Neural cell (in vitro differentiated cells): Measurements from ENCODE around the gene ITM2B.

ENCODE experiments used
- EP300 ChIP-seq: fragments of 450-650 bp; conservative IDR thresholded peaks from 2 replicates; pipeline ENCODE4 v1.6.1; 2014; ENCODE audit warnings: antibody characterized with exemption, mild to moderate bottlenecking, moderate library complexity; ENCODE audit not compliant: poor library complexity, severe bottlenecking
- RAD21 ChIP-seq: fragments of 450-650 bp; conservative IDR thresholded peaks from 2 replicates; pipeline ENCODE4 v1.6.1; 2014; ENCODE audit warnings: antibody characterized with exemption, mild to moderate bottlenecking, moderate library complexity
- REST ChIP-seq: IDR thresholded peaks from 2 replicates; pipeline ENCODE4 v1.6.1; 2012; ENCODE audit warnings: borderline replicate concordance
- SMC3 ChIP-seq: fragments of 450-650 bp; conservative IDR thresholded peaks from 2 replicates; pipeline ENCODE4 v1.6.1; 2014; ENCODE audit warnings: antibody characterized with exemption, mild to moderate bottlenecking, moderate library complexity; ENCODE audit not compliant: poor library complexity
- TAF1 ChIP-seq: IDR thresholded peaks from 2 replicates; pipeline ENCODE4 v1.6.1; 2012; ENCODE audit warnings: low read depth
- TF ChIP-seq, protein P1 (sequence below): fragments of 450-650 bp; IDR thresholded peaks from 2 replicates; pipeline ENCODE4 v1.5.1; 2014; ENCODE audit warnings: antibody characterized with exemption, mild to moderate bottlenecking, moderate library complexity; ENCODE audit not compliant: poor library complexity, severe bottlenecking

DNA sequence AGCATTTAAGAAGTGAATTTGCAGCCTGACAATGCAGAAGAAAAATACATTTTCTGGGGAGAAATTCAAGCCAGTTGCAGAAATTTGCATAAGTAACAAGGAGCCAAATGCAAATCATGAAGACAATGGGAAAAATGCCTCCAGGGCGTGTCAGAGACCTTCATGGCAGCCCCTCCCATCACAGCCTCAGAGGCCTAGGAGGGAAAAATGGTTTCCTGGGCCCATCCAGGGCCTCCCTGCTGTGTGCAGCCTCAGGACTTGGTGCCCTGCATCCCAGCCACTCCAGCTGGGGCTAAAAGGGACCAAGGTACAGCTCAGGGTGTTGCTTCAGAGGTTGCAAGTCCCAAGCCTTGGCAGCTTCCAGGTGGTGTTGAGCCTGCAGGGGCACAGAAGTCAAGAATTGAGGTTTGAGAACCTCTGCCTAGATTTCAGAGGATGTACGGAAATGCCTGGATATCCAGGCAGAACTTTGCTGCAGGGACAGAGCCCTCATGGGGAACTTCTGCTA, 16.7 kb upstream of the ITM2B start:
- TF ChIP-seq, protein P1, sequence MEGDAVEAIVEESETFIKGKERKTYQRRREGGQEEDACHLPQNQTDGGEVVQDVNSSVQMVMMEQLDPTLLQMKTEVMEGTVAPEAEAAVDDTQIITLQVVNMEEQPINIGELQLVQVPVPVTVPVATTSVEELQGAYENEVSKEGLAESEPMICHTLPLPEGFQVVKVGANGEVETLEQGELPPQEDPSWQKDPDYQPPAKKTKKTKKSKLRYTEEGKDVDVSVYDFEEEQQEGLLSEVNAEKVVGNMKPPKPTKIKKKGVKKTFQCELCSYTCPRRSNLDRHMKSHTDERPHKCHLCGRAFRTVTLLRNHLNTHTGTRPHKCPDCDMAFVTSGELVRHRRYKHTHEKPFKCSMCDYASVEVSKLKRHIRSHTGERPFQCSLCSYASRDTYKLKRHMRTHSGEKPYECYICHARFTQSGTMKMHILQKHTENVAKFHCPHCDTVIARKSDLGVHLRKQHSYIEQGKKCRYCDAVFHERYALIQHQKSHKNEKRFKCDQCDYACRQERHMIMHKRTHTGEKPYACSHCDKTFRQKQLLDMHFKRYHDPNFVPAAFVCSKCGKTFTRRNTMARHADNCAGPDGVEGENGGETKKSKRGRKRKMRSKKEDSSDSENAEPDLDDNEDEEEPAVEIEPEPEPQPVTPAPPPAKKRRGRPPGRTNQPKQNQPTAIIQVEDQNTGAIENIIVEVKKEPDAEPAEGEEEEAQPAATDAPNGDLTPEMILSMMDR = no peak
- TF ChIP-seq TAF1 (no peak), EP300 (no peak), REST (no peak), RAD21 (no peak), SMC3 (no peak)
